GM18505 (cell line): ENCODE measurements around the gene ECHDC1.
"Not testable (repeated sequence)": the region's sequence is repeated elsewhere in the genome, so short reads cannot be mapped to it uniquely, and the experiment has no call there.

ENCODE experiments used
- ATAC-seq: cut with Tn5 transposase; IDR thresholded peaks from one replicate; pipeline ENCODE4 v1.9.1; 2021; ENCODE audit not compliant: unreplicated experiment
- POLR2A ChIP-seq: IDR thresholded peaks from 4 replicates; pipeline ENCODE4 v1.6.1; 2011; ENCODE audit warnings: borderline replicate concordance; ENCODE audit not compliant: insufficient read depth, insufficient read length; ENCODE audit errors: extremely low read depth

Gene ECHDC1, protein sequence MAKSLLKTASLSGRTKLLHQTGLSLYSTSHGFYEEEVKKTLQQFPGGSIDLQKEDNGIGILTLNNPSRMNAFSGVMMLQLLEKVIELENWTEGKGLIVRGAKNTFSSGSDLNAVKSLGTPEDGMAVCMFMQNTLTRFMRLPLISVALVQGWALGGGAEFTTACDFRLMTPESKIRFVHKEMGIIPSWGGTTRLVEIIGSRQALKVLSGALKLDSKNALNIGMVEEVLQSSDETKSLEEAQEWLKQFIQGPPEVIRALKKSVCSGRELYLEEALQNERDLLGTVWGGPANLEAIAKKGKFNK

DNA sequence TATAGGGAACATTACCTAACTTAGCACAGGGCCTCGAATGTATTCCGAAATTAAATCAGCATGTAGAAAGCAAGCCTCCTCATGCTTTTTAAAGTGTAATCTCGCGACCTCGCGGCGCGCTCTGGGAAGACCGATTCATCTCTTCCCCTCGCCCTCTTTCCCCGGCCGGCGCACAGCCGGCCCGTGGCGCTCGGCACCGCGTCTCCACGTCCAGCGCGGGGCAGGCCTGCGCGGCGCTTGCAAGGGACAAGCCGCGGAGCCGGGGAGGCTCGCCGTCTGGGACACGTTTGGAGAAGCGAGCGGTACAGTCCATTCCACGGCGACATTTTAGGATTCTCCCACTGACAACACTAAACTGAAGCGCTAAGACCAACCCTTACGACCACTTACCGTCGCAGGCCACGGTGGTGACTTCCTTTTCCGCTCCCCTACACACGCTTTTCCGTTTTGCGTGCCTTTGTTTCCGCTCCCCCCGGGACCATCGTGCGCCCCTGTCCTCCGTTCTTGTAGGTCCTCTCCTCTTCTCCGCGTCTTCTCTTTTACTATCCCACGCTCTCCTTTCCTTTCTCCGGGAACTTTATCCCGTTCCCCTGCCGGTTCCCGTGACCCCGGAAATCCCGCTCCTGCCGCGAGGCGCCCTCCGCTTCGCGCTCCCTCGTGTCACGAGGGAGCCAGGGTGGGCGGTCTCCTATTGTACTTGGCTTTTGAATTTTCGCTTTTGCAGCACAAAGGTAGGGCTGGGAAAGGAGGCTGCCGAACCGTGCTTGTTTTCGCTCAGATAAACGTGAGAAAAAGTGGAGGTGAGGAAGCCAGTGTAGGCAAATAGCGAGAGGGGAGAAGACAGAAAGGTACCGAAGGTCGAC, at the start of gene ECHDC1:
Gene ECHDC1 (minus strand): TSS at position 664 of the 863 bp plus-strand sequence. CDS start 12,581 bp downstream, outside the sequence.
- peak; percentile 65 for ATAC-seq
- TF ChIP-seq POLR2A = peak; percentile 86

DNA sequence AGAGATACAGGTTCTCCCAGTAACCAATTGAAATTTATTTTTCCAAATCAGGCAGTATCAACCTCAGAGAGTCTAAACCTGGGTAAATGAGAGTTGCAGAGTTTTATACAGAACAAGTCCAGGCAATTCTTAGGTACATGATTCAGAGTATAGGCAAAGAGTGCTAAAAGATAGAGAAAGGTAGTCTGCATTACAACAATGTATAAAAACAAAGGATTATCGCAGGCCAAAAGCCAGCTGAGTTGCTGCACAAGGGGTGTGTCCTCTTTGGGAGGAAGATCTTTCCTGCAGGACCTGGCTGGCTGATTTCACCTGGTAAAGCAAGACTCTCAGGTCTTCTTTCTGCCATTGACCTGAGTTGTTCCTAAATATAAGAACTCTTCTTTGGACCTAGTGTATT, 48.9 kb upstream of the ECHDC1 start:
- ATAC-seq = no peak
- no peak for TF ChIP-seq POLR2A

GRCh38 chr6:127391094-127391953, 47.9 kb upstream of the ECHDC1 start:
- no peak for TF ChIP-seq POLR2A
- no peak for ATAC-seq

DNA sequence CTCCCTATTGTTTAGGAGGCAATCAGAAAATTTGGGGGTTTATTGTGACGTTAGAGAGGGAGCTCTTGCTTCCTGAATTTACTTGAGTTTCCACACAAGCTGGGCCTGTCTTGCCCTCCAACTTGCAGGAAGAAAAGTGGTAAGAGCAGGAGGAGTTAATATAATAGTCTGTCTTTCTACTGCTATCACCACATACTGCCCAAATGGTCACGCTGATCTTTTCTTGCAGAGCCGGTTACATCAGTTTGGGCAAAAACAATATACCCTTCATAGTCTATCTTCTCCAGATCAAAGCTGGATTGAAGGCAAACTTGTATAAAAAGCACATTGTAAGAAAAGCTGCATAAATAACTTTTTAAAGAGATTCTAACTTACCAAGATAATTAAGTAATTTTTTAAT, 46.3 kb upstream of the ECHDC1 start:
- ATAC-seq = no peak
- TF ChIP-seq POLR2A = no peak

DNA sequence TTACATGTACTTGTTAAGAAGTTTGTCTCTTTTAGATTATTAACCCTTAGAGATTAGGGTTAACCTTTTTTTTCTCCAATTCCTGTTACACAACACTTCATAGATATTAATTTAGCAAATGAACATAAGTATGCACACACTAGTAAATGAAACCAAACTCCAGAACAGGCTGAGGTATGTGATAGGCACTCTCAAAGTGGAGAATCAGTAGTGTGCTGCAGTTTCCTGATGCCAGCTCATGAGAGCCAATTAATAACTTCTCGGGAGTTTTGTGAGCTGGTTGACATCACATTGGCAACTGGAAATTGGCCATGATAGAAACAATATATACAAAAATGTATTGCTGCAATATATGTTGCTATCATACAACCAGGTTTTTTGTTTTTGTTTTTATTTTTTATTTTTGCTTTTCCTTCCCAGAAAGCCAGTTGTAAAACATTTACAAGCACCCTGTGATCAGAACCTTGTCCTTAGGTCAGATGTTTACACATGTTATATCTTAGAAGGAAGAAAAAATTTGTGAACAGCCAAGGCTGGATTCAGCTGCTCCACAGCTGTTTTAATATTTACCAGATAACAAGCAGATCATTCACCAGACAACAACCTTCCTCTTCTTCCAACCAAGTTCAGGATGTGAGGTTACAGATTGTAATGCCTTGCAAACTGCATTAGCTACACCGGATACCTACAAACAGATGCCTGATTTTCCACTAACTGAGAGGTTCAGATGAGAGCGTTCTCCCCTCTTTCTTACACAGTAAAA, 42.4 kb upstream of the ECHDC1 start:
- no peak for TF ChIP-seq POLR2A
- ATAC-seq = no peak

DNA sequence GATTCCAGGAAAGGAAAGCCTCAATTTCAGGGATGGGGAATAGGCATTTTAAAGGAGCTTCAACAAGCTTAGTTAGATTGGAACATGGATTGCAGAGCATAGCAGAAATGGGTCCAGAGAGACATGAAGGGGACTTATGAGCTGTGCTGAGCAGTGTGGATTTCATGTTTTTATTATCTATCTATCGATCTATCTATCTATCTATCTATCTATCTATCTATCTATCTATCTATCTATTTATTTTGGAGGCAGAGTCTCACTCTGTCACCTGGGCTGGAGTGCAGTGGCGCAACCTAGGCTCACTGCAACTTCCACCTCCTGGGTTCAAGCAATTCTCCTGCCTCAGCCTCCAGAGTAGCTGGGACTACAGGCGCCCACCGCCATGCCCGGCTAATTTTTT, 41.4 kb upstream of the ECHDC1 start:
- not testable (repeated sequence) for ATAC-seq

DNA sequence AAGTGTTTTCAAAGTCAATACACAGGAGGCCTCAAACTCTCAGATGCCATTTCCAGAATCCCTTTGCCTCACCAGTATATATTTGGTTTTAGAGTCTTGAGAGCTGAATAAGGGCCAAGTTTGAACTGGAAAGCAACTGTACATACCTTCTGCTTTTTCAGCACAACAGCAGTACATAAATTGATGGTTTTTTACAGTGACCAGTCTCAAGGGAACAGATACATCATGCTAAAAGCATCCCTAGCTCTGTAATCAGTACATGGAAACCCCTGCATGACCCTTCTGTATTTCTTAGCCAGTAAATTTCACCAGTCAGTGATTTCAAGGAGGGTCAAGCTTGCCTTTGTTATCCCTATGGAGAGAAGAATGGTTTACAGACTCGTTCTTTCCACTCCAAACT, 40.6 kb upstream of the ECHDC1 start:
- no peak for ATAC-seq
- no peak for TF ChIP-seq POLR2A

- ATAC-seq = no peak
- TF ChIP-seq POLR2A = no peak
These were observed 39.0 kb upstream of the ECHDC1 start for GRCh38 chr6:127382413-127382812.

DNA sequence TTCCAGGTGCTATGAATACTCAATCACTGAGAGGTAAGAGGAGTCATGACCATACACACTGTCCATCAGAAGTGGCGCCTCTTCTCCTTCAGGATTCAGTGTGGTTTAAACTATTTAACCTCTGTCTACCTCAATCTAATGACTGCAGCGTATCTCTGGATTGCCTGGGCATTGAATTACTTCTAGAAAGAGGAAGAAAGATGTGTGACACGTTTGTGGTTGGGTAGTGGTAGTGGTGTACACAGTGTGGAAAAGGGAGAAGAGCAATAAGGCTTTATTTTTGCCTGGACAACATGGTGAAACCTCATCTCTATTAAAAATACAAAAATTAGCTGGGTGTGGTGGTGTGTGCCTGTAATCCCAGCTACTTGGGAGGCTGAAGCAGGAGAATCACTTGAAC, 38.0 kb upstream of the ECHDC1 start:
- TF ChIP-seq POLR2A = no peak
- no peak for ATAC-seq

- TF ChIP-seq POLR2A = no peak
- no peak for ATAC-seq
These were observed 33.3 kb upstream of the ECHDC1 start for GRCh38 chr6:127376685-127377084.

DNA sequence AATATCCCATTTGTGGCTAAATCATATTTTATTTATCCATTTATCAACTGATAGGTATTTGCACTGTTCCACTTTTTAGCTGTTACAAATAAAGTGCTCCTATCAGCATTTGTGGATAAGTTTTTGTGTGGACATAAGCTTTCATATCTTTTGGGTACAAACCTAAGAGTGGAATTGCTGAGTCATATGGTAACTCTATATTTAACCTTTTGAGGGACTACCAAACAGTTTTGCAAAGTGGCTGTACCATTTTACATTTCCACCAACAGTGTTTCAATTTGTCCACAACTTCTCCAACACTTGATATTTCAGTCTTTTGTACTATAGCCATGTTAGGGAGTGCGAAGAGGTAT, 23.6 kb upstream of the ECHDC1 start:
- TF ChIP-seq POLR2A = no peak
- no peak for ATAC-seq

- no peak for TF ChIP-seq POLR2A
- ATAC-seq = no peak
These were observed 23.0 kb upstream of the ECHDC1 start for GRCh38 chr6:127366282-127367022.
